K562 (cell line): Measurements from ENCODE around the gene AKT1S1. TPM values are rescaled to one million over a fixed set of nuclear protein-coding genes. Genes with fewer than 3 reads are reported as not detected.

ENCODE experiments used
- ASH1L ChIP-seq: fragments of 450-650 bp; IDR thresholded peaks from 2 replicates; pipeline ENCODE4 v1.6.1; 2018; ENCODE audit warnings: borderline replicate concordance, mild to moderate bottlenecking, low read depth; ENCODE audit not compliant: partially characterized antibody
- NFYB ChIP-seq: IDR thresholded peaks from 2 replicates; pipeline ENCODE4 v1.6.1; 2011; ENCODE audit warnings: mild to moderate bottlenecking, moderate library complexity; ENCODE audit not compliant: insufficient read length; ENCODE audit errors: extremely low read depth
- POLR3G ChIP-seq: IDR thresholded peaks from 2 replicates; pipeline ENCODE4 v1.6.1; 2011; ENCODE audit not compliant: insufficient read length, insufficient replicate concordance; ENCODE audit errors: extremely low read depth
- RAD51 ChIP-seq: fragments of 450-650 bp; IDR thresholded peaks from 2 replicates; pipeline ENCODE4 v1.7.1; 2016; ENCODE audit warnings: low read depth, mild to moderate bottlenecking, borderline replicate concordance
- SNIP1 ChIP-seq: fragments of 450-650 bp; IDR thresholded peaks from 2 replicates; pipeline ENCODE4 v1.7.1; 2017; ENCODE audit warnings: low read depth, mild to moderate bottlenecking
- SP2 ChIP-seq: IDR thresholded peaks from 2 replicates; pipeline ENCODE4 v1.6.1; 2011; ENCODE audit warnings: mild to moderate bottlenecking, low read depth, low read length, moderate library complexity; ENCODE audit not compliant: poor library complexity, severe bottlenecking; ENCODE audit errors: extremely low read depth
- STAT5B ChIP-seq: fragments of 250-450 bp; sonication (Bioruptor Pico); IDR thresholded peaks from 2 replicates; pipeline ENCODE4 v1.8.0; 2021; ENCODE audit warnings: mild to moderate bottlenecking, inconsistent platforms
- TCF7L2 ChIP-seq: fragments of 150-350 bp; IDR thresholded peaks from 2 replicates; pipeline ENCODE4 v1.6.1; 2016; ENCODE audit warnings: low read depth, mild to moderate bottlenecking, low read length, moderate library complexity
- WHSC1 ChIP-seq: IDR thresholded peaks from one replicate; pipeline ENCODE4 v1.6.1; 2012; ENCODE audit warnings: low read length, control low read depth, inconsistent platforms
- YBX1 ChIP-seq: fragments of 450-650 bp; IDR thresholded peaks from 2 replicates; pipeline ENCODE4 v1.7.1; 2016; ENCODE audit warnings: mild to moderate bottlenecking
- ZBTB1 ChIP-seq: sonication (generic); formaldehyde crosslinking; IDR thresholded peaks from 2 replicates; pipeline ENCODE4 v1.8.1; 2023; ENCODE audit warnings: missing genetic modification reagents, low read depth, mild to moderate bottlenecking, borderline replicate concordance
- polyA plus RNA-seq, 8 experiments: library from polyadenylated mRNA; depleted of rRNA in 4 of 8; stranded (reverse) in 5 of 8; unstranded in 3 of 8; fragments of >200 nt; fragmentation: Nextera tagmentation in 2 of 8; fragmentation: Illumina TruSeq in 1 of 8; extraction: Ambion mirVana in 2 of 8; extraction: Trizol in 1 of 8; gene quantifications; 2 replicates each; pipeline versions ENCODE4 v1.2.1 to v1.2.3, GENCODE V29; 2011 to 2014; ENCODE audit warnings: inconsistent platforms in 1 of 8, missing spikeins in 1 of 8
- total RNA-seq, 7 experiments: library from RNA; depleted of rRNA in 6 of 7; stranded (reverse); fragments of >200 nt in 6 of 7; fragmentation: Illumina TruSeq in 2 of 7; extraction: Trizol in 2 of 7; gene quantifications; 2 replicates each; pipeline versions ENCODE4 v1.2.1 to v1.2.3, GENCODE V29; 2011 to 2021; ENCODE audit warnings: low replicate concordance in 1 of 7
- TF ChIP-seq, protein P1 (sequence below), 3 experiments: fragments of 200-800 bp in 1 of 3; fragments of 250-450 bp in 1 of 3; fragments of 450-650 bp in 1 of 3; sonication (Bioruptor Pico) in 1 of 3; sonication (Bioruptor generic) in 1 of 3; formaldehyde crosslinking in 1 of 3; IDR thresholded peaks; 2 replicates each; pipeline versions ENCODE4 v1.6.1 to v1.8.0; 2016 to 2022; ENCODE audit warnings: mild to moderate bottlenecking in 2 of 3, missing genetic modification characterization in 2 of 3, missing compliant biosample characterization in 1 of 3, moderate library complexity in 1 of 3
- TF ChIP-seq, protein P2 (sequence below): sonication (generic); formaldehyde crosslinking; IDR thresholded peaks from 2 replicates; pipeline ENCODE4 v1.9.0; 2022; ENCODE audit warnings: mild to moderate bottlenecking, missing genetic modification reagents
- TF ChIP-seq, protein P3 (sequence below): sonication (generic); formaldehyde crosslinking; IDR thresholded peaks from 2 replicates; pipeline ENCODE4 v1.8.1; 2023; ENCODE audit warnings: mild to moderate bottlenecking, missing genetic modification reagents
- TF ChIP-seq, protein P4 (sequence below): fragments of 250-450 bp; sonication (Bioruptor Pico); IDR thresholded peaks from 2 replicates; pipeline ENCODE4 v1.5.0; 2020; ENCODE audit warnings: mild to moderate bottlenecking
- TF ChIP-seq, protein P5 (sequence below): fragments of 450-650 bp; IDR thresholded peaks from 2 replicates; pipeline ENCODE4 v1.6.1; 2016

The AKT1S1 gene
- total and polyA plus RNA-seq, 9 of the 15 experiments (the other 6 are each of a cell fraction or from before 2014, with no cell fraction given): 1.2 to 50.3 (median 17.1) TPM

DNA sequence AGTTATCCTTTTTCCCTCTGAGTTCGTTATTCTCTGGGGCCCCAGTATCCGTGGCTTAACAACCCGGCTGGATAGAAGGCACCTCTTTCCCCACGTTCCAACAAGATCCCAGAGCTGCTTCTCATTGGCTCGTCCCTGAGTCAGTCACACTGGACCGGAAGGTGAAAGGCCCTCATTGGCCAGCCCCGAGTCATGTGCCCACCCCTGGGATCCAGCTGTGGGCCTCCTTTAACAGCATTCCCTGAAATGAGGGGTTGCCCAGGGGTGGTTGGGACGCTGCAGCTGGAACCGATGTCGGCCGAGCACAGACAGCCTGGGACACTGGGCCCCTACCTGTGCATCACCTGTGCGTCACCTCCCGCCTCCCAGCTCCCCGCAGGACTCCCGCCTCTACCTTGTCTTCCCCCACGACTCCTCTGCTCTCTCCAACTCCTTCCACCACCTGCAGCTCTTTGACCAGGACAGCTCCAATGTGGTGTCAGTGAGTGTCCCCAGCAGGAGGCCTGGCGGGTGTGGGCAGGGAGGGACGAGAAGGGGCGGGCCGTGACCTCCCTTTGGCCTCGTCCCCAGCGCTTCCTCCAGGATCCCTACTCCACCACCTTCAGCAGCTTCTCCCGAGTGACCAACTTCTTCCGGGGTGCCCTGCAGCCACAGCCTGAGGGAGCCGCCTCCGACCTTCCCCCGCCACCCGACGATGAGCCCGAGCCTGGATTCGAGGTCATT is 4.7 kb upstream of the AKT1S1 start (continued):
- TF ChIP-seq, protein P1, sequence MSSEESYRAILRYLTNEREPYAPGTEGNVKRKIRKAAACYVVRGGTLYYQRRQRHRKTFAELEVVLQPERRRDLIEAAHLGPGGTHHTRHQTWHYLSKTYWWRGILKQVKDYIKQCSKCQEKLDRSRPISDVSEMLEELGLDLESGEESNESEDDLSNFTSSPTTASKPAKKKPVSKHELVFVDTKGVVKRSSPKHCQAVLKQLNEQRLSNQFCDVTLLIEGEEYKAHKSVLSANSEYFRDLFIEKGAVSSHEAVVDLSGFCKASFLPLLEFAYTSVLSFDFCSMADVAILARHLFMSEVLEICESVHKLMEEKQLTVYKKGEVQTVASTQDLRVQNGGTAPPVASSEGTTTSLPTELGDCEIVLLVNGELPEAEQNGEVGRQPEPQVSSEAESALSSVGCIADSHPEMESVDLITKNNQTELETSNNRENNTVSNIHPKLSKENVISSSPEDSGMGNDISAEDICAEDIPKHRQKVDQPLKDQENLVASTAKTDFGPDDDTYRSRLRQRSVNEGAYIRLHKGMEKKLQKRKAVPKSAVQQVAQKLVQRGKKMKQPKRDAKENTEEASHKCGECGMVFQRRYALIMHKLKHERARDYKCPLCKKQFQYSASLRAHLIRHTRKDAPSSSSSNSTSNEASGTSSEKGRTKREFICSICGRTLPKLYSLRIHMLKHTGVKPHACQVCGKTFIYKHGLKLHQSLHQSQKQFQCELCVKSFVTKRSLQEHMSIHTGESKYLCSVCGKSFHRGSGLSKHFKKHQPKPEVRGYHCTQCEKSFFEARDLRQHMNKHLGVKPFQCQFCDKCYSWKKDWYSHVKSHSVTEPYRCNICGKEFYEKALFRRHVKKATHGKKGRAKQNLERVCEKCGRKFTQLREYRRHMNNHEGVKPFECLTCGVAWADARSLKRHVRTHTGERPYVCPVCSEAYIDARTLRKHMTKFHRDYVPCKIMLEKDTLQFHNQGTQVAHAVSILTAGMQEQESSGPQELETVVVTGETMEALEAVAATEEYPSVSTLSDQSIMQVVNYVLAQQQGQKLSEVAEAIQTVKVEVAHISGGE (CRISPR knock-in tag; IDR thresholded peaks at IDR 0.05): no peak
- TF ChIP-seq NFYB (peak; percentile 64), STAT5B (CRISPR knock-in tag) (no peak), TCF7L2 (no peak), SNIP1 (no peak), ZBTB1 (CRISPR knock-in tag) (no peak), POLR3G (no peak), WHSC1 (no peak), RAD51 (peak; percentile 36; the same call in 1 of the 2 replicates), ASH1L (peak; percentile 58), YBX1 (no peak), SP2 (peak; percentile 62)
- TF ChIP-seq, protein P2, sequence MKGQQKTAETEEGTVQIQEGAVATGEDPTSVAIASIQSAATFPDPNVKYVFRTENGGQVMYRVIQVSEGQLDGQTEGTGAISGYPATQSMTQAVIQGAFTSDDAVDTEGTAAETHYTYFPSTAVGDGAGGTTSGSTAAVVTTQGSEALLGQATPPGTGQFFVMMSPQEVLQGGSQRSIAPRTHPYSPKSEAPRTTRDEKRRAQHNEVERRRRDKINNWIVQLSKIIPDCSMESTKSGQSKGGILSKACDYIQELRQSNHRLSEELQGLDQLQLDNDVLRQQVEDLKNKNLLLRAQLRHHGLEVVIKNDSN (CRISPR knock-in tag): peak; percentile 84
- TF ChIP-seq, protein P3, sequence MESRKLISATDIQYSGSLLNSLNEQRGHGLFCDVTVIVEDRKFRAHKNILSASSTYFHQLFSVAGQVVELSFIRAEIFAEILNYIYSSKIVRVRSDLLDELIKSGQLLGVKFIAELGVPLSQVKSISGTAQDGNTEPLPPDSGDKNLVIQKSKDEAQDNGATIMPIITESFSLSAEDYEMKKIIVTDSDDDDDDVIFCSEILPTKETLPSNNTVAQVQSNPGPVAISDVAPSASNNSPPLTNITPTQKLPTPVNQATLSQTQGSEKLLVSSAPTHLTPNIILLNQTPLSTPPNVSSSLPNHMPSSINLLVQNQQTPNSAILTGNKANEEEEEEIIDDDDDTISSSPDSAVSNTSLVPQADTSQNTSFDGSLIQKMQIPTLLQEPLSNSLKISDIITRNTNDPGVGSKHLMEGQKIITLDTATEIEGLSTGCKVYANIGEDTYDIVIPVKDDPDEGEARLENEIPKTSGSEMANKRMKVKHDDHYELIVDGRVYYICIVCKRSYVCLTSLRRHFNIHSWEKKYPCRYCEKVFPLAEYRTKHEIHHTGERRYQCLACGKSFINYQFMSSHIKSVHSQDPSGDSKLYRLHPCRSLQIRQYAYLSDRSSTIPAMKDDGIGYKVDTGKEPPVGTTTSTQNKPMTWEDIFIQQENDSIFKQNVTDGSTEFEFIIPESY (CRISPR knock-in tag): peak; percentile 84; the same call in 1 of the 2 replicates
- TF ChIP-seq, protein P4, sequence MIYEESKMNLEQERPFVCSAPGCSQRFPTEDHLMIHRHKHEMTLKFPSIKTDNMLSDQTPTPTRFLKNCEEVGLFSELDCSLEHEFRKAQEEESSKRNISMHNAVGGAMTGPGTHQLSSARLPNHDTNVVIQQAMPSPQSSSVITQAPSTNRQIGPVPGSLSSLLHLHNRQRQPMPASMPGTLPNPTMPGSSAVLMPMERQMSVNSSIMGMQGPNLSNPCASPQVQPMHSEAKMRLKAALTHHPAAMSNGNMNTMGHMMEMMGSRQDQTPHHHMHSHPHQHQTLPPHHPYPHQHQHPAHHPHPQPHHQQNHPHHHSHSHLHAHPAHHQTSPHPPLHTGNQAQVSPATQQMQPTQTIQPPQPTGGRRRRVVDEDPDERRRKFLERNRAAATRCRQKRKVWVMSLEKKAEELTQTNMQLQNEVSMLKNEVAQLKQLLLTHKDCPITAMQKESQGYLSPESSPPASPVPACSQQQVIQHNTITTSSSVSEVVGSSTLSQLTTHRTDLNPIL (CRISPR knock-in tag): no peak
- TF ChIP-seq, protein P5, sequence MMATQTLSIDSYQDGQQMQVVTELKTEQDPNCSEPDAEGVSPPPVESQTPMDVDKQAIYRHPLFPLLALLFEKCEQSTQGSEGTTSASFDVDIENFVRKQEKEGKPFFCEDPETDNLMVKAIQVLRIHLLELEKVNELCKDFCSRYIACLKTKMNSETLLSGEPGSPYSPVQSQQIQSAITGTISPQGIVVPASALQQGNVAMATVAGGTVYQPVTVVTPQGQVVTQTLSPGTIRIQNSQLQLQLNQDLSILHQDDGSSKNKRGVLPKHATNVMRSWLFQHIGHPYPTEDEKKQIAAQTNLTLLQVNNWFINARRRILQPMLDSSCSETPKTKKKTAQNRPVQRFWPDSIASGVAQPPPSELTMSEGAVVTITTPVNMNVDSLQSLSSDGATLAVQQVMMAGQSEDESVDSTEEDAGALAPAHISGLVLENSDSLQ: peak; percentile 97
